ENCODE data around the gene CEP192. TPM values are rescaled to one million over a fixed set of nuclear protein-coding genes. Genes with fewer than 3 reads are reported as not detected.
"Not testable (repeated sequence)": the region's sequence is repeated elsewhere in the genome, so short reads cannot be mapped to it uniquely, and the experiment has no call there.

CEP192 gene
- total RNA-seq, 1 donor from 2014 or later = 14.4 TPM

- H3K27me3 ChIP-seq (ENCODE audit: control insufficient read depth, insufficient read depth, low read length) = no peaks in the 10 kb centered on the region
- DNase-seq (ENCODE audit: low read depth) = no peak
- TF ChIP-seq CTCF (IDR thresholded peaks at IDR 0.05; ENCODE audit: insufficient read depth, low read length, poor library complexity, severe bottlenecking) = no peak
- H3K4me3 ChIP-seq (ENCODE audit: low read depth, low read length) = no peak overlapping the region
- no peaks in the 10 kb centered on the region for H3K36me3 ChIP-seq (ENCODE audit: control insufficient read depth, insufficient read depth, low read length)
Observed at GRCh38 chr18:13086906-13087305, 95.7 kb downstream of the CEP192 start.

GRCh38 chr18:13095466-13095865, 104.3 kb downstream of the CEP192 start:
- no peak for DNase-seq (ENCODE audit: low read depth)
- no peaks in the 10 kb centered on the region for H3K27me3 ChIP-seq (ENCODE audit: control insufficient read depth, insufficient read depth, low read length)
- H3K36me3 ChIP-seq (ENCODE audit: control insufficient read depth, insufficient read depth, low read length) = peaks cover 2% of the 10 kb centered on the region
- H3K4me3 ChIP-seq (ENCODE audit: low read depth, low read length) = no peak overlapping the region
- TF ChIP-seq CTCF (IDR thresholded peaks at IDR 0.05; ENCODE audit: insufficient read depth, low read length, poor library complexity, severe bottlenecking) = no peak

GRCh38 chr18:13096232-13096631, 105.1 kb downstream of the CEP192 start:
- no peak for DNase-seq (ENCODE audit: low read depth)
- H3K36me3 ChIP-seq (ENCODE audit: control insufficient read depth, insufficient read depth, low read length) = peaks cover 2% of the 10 kb centered on the region
- TF ChIP-seq CTCF (IDR thresholded peaks at IDR 0.05; ENCODE audit: insufficient read depth, low read length, poor library complexity, severe bottlenecking) = no peak
- H3K27me3 ChIP-seq (ENCODE audit: control insufficient read depth, insufficient read depth, low read length) = no peaks in the 10 kb centered on the region
- H3K4me3 ChIP-seq (ENCODE audit: low read depth, low read length) = no peak overlapping the region

GRCh38 chr18:13096719-13097118, 105.6 kb downstream of the CEP192 start:
- H3K36me3 ChIP-seq (ENCODE audit: control insufficient read depth, insufficient read depth, low read length) = peaks cover 2% of the 10 kb centered on the region
- TF ChIP-seq CTCF (IDR thresholded peaks at IDR 0.05; ENCODE audit: insufficient read depth, low read length, poor library complexity, severe bottlenecking) = no peak
- DNase-seq (ENCODE audit: low read depth) = no peak
- no peak overlapping the region for H3K4me3 ChIP-seq (ENCODE audit: low read depth, low read length)
- H3K27me3 ChIP-seq (ENCODE audit: control insufficient read depth, insufficient read depth, low read length) = no peaks in the 10 kb centered on the region

- not testable (repeated sequence) for H3K4me3 ChIP-seq (ENCODE audit: low read depth, low read length); H3K36me3 ChIP-seq (ENCODE audit: control insufficient read depth, insufficient read depth, low read length); H3K27me3 ChIP-seq (ENCODE audit: control insufficient read depth, insufficient read depth, low read length)
Observed at GRCh38 chr18:13098104-13098503, 106.9 kb downstream of the CEP192 start.

GRCh38 chr18:13099113-13099512, 108.0 kb downstream of the CEP192 start:
- Histone ChIP-seq H3K4me3 (ENCODE audit: low read depth, low read length) (no peak overlapping the region), H3K27me3 (ENCODE audit: control insufficient read depth, insufficient read depth, low read length) (no peaks in the 10 kb centered on the region), H3K36me3 (ENCODE audit: control insufficient read depth, insufficient read depth, low read length) (peaks cover 2% of the 10 kb centered on the region)
- no peak for TF ChIP-seq CTCF (IDR thresholded peaks at IDR 0.05; ENCODE audit: insufficient read depth, low read length, poor library complexity, severe bottlenecking)
- DNase-seq (ENCODE audit: low read depth) = no peak

More at GRCh38 chr18:13098104-13098503, 106.9 kb downstream of the CEP192 start:
- not testable (repeated sequence) for DNase-seq (ENCODE audit: low read depth)
